HG02938 (cell line): Measurements from ENCODE around the gene AACS.
"Not testable (repeated sequence)": the region's sequence is repeated elsewhere in the genome, so short reads cannot be mapped to it uniquely, and the experiment has no call there.

ENCODE experiments used
- ATAC-seq: cut with Tn5 transposase; IDR thresholded peaks from one replicate; pipeline ENCODE4 v1.9.1; 2021; ENCODE audit warnings: mild to moderate bottlenecking, moderate library complexity; ENCODE audit not compliant: unreplicated experiment

Gene AACS, protein sequence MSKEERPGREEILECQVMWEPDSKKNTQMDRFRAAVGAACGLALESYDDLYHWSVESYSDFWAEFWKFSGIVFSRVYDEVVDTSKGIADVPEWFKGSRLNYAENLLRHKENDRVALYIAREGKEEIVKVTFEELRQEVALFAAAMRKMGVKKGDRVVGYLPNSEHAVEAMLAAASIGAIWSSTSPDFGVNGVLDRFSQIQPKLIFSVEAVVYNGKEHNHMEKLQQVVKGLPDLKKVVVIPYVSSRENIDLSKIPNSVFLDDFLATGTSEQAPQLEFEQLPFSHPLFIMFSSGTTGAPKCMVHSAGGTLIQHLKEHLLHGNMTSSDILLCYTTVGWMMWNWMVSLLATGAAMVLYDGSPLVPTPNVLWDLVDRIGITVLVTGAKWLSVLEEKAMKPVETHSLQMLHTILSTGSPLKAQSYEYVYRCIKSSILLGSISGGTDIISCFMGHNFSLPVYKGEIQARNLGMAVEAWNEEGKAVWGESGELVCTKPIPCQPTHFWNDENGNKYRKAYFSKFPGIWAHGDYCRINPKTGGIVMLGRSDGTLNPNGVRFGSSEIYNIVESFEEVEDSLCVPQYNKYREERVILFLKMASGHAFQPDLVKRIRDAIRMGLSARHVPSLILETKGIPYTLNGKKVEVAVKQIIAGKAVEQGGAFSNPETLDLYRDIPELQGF

GRCh38 chr12:125065021-125065918 lies at the start of gene AACS:
AACS (plus strand) TSS chr12:125065435; CDS start chr12:125065585, 150 bp downstream.
- ATAC-seq, result peak; percentile 89

DNA sequence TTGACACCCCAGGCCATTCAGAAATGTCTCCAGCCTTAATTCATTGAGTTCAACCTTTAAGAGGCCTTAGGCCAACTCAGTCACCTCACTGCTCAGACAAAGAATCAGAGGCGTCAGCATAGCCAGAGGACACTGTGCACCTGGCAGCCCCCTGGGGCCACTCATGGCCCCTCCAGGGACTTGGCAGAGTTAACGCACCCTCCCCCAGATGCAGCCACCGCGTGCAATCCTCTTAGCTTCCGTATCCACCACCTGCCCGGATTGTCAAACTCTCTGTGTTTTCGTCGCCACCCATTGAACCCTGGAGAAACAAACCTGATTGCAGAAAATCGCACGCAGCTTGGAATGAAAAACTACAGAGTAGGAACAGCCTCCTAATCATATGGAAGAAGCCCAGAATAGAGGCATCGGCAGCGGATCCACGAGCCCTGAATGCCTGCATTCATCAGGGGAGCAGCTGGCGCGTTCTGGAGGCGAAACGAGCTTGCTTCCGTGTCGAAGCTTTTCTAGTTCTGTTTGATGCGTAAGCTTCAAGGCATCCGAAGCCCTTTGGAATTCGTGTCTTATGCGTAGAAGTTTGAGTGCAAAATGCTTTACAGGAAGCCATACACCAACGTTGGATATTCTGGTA lies 49.4 kb upstream of the AACS start:
- no peak for ATAC-seq

GRCh38 chr12:125017801-125018200 lies 47.4 kb upstream of the AACS start:
- ATAC-seq, result no peak

GRCh38 chr12:125018356-125018755 lies 46.9 kb upstream of the AACS start:
- ATAC-seq, result no peak

GRCh38 chr12:125021096-125021495 lies 44.1 kb upstream of the AACS start:
- ATAC-seq, result no peak

- ATAC-seq, result no peak
These were observed 43.5 kb upstream of the AACS start for GRCh38 chr12:125021771-125022170.

- no peak for ATAC-seq
These were observed 42.2 kb upstream of the AACS start for GRCh38 chr12:125023065-125023464.

GRCh38 chr12:125024949-125025563 lies 40.2 kb upstream of the AACS start:
- no peak for ATAC-seq

- no peak for ATAC-seq
These were observed 39.5 kb upstream of the AACS start for GRCh38 chr12:125025606-125026235.

- no peak for ATAC-seq
These were observed 37.1 kb upstream of the AACS start for GRCh38 chr12:125028106-125028505.

- no peak for ATAC-seq
These were observed 35.4 kb upstream of the AACS start for GRCh38 chr12:125029761-125030358.

DNA sequence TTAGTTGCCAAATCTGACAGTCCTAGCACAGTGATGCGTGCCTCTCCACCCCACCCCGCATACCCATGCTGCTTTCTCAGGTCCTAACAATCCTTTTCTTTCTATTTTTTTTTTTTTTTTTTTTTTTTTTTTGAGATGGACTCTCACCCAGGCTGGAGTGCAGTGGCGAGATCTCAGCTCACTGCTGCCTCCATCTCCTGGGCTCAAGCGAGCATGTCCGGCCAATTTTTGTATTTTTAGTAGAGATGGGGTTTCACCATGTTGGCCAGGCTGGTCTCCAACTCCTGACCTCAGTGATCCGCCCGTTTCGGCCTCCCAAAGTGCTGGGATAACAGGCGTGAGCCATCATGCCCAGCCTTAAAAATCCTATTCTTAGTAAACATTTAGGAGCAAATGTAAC lies 33.8 kb upstream of the AACS start:
- not testable (repeated sequence) for ATAC-seq

DNA sequence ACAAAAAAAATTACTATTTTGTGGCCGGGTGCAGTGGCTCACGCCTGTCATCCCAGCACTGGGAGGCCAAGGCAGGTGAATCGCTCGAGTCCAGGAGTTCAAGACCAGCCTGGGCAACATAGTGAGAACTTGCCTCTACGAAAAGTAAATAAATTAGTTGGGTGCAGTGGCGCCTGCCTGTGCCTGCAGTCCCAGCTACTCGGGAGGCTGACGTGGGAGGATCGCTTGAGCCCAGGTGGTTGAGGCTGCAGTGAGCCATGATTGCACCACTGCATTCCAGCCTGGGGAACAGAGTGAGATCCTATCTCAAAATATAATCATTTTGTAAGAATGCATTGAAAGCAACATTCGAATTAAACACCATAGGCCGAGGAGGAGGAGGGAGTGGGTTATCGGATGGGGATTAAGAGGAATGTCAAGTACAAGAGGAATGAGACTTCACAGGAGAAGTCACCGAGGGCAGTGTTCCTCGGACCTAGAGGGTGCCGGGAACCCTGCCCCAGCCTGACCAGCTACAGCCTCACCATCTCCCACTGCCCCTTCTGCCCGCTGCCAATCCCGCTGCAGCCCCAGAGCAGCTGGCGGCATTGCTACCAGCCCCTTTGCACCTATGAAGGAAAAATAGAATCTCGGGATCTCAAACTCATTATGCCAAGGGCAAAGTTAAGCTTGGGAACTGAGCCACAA lies 32.6 kb upstream of the AACS start:
- ATAC-seq, result no peak

DNA sequence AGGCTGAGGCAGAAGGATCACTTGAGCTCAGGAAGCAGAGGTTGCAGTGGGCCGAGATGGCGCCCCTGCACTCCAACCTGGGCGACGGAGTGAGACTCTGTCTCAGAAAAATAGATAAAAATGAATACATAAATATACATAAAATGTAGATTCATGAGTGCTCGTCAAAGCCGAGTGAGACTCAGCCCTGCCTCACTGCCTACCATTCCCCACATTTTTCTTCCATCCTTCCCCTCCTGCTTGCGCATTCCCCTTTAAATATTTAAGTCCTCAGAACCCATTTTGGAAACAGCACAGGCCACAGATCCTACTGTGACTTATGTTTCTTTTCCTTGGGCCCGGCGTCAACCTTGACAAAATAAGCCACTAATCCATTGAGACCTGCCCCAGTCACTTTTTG lies 31.9 kb upstream of the AACS start:
- no peak for ATAC-seq

GRCh38 chr12:125038976-125039625 lies 26.1 kb upstream of the AACS start:
- ATAC-seq, result no peak

DNA sequence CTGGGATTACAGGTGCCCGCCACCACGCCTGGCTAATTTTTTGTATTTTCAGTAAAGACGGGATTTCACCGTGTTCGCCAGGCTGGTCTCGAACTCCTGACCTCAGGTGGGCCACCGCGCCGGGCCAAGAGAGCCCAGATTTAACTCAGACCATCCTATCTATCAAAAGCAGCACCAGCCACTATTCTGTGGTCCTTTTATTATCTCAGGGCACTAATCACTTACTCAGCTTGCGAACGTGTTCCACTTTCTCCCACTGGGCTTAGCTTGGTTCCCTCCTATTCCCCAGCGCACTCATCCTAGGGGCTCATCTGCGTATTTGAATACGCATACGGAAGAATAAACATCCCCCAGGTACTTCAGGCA lies 16.2 kb upstream of the AACS start:
- ATAC-seq, result no peak

GRCh38 chr12:125050446-125050845 lies 14.8 kb upstream of the AACS start:
- no peak for ATAC-seq

GRCh38 chr12:125050868-125051267 lies 14.4 kb upstream of the AACS start:
- no peak for ATAC-seq

DNA sequence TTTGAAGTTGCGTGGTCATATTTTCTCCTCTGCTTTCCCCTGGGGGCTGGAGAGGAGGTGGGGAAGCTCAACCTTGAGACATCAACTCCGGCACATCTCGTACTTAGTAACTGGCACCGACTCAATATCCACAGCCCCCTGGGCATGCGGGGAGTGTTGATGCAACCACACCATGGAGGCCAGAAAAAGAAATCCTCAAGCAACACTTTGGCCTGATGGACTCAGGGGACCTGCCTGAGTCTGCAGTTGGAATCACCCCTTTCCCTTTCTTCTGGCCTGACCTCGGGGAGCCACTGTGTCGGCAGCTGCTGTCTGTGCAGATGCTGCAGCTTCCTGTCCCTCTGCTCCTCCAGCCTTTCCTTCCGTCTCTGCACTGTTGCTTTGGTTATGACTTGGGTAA lies 11.4 kb upstream of the AACS start:
- ATAC-seq, result no peak
